ENCODE data around the gene PRDM15. TPM values are rescaled to one million over a fixed set of nuclear protein-coding genes. Genes with fewer than 3 reads are reported as not detected.

Gene PRDM15
- total and polyA plus RNA-seq, 7 donors: 1.2 to 6.9 (median 4.6) TPM

- TF ChIP-seq, protein P1, sequence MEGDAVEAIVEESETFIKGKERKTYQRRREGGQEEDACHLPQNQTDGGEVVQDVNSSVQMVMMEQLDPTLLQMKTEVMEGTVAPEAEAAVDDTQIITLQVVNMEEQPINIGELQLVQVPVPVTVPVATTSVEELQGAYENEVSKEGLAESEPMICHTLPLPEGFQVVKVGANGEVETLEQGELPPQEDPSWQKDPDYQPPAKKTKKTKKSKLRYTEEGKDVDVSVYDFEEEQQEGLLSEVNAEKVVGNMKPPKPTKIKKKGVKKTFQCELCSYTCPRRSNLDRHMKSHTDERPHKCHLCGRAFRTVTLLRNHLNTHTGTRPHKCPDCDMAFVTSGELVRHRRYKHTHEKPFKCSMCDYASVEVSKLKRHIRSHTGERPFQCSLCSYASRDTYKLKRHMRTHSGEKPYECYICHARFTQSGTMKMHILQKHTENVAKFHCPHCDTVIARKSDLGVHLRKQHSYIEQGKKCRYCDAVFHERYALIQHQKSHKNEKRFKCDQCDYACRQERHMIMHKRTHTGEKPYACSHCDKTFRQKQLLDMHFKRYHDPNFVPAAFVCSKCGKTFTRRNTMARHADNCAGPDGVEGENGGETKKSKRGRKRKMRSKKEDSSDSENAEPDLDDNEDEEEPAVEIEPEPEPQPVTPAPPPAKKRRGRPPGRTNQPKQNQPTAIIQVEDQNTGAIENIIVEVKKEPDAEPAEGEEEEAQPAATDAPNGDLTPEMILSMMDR (IDR thresholded peaks at IDR 0.05): no peak
- TF ChIP-seq POLR2AphosphoS5 (IDR thresholded peaks at IDR 0.05) (no peak), EP300 (IDR thresholded peaks at IDR 0.05) (no peak)
- H3K36me3 ChIP-seq: peaks cover 4 to 32% (median 11%) of the 10 kb centered on the region in 4 donors
- no peak overlapping the region for H3K27ac ChIP-seq
- intact Hi-C loops (cut with DNase I): no loop called here
- no peak overlapping the region for H3K4me3 ChIP-seq
- H3K9me3 ChIP-seq: no peaks in the 10 kb centered on the region
- no peak for DNase-seq
- WGBS, 2 donors: 95 to 98% methylated on average over 4 of the region's 4 CpGs
- peaks cover 0 to 17% (median 9%) of the 10 kb centered on the region in 4 donors for H3K4me1 ChIP-seq
- no peaks in the 10 kb centered on the region for H3K27me3 ChIP-seq
Observed at GRCh38 chr21:41805643-41806042, 73.5 kb downstream of the PRDM15 start.

GRCh38 chr21:41805038-41805437 is 74.1 kb downstream of the PRDM15 start:
- Histone ChIP-seq H3K4me1 (peaks cover 0 to 17% (median 9%) of the 10 kb centered on the region in 4 donors), H3K36me3 (peaks cover 4 to 32% (median 12%) of the 10 kb centered on the region in 4 donors), H3K27ac (no peak overlapping the region), H3K27me3 (no peaks in the 10 kb centered on the region), H3K9me3 (no peaks in the 10 kb centered on the region), H3K4me3 (no peak overlapping the region)
- intact Hi-C loops (cut with DNase I): no loop called here
- WGBS, 2 donors: 87 to 90% methylated on average over 10 of the region's 10 CpGs
- TF ChIP-seq EP300 (IDR thresholded peaks at IDR 0.05) (no peak), POLR2A (IDR thresholded peaks at IDR 0.05) (no peak), POLR2AphosphoS5 (IDR thresholded peaks at IDR 0.05) (no peak)
- TF ChIP-seq, protein P1 (IDR thresholded peaks at IDR 0.05): no peak
- DNase-seq: no peak

- 97 to 98% methylated on average over 10 of the region's 10 CpGs for WGBS, 2 donors
- TF ChIP-seq POLR2AphosphoS5 (IDR thresholded peaks at IDR 0.05): no peak
- no peak for TF ChIP-seq POLR2A (IDR thresholded peaks at IDR 0.05)
- Histone ChIP-seq H3K27ac (no peak overlapping the region), H3K4me3 (no peak overlapping the region), H3K9me3 (no peaks in the 10 kb centered on the region), H3K27me3 (no peaks in the 10 kb centered on the region), H3K4me1 (peaks cover 0 to 17% (median 9%) of the 10 kb centered on the region in 4 donors), H3K36me3 (peaks cover 4 to 33% (median 10%) of the 10 kb centered on the region in 4 donors)
- intact Hi-C loops (cut with DNase I): no loop called here
- no peak for DNase-seq
Observed at GRCh38 chr21:41804381-41804780, 74.8 kb downstream of the PRDM15 start.

DNA sequence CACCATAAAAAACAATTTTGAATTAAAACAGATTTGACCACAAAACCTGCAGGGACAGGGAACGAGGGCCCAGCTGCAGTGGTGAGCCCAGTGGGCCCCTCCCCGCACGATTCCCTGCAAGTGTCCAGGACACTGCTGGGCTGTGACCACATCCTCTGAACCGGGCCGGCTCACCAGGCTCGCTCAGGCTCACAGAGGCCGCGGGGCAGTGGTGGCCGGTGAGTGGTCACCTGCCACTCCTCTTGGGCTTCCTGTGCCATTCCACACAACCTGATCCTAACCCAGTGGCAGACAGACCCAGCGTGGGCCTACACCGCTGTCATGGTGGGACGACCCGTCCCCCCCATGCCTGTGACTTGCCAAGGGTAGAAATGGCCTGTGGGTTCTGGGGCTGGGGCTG is 75.8 kb downstream of the PRDM15 start:
- no peaks in the 10 kb centered on the region for H3K27me3 ChIP-seq
- intact Hi-C loops (cut with DNase I): no loop called here
- H3K36me3 ChIP-seq: peaks cover 4 to 34% (median 10%) of the 10 kb centered on the region in 4 donors
- DNase-seq: no peak
- peak overlapping the region in 1 of 4 donors; percentile 9 for H3K4me3 ChIP-seq
- H3K27ac ChIP-seq: no peak overlapping the region
- H3K9me3 ChIP-seq: no peaks in the 10 kb centered on the region
- whole genome bisulfite sequencing, 2 donors: 85 to 88% methylated on average over 13 of the region's 13 CpGs
- TF ChIP-seq EP300 (IDR thresholded peaks at IDR 0.05) (no peak), POLR2AphosphoS5 (IDR thresholded peaks at IDR 0.05) (no peak), POLR2A (IDR thresholded peaks at IDR 0.05) (no peak)
- TF ChIP-seq, protein P1 (IDR thresholded peaks at IDR 0.05): no peak
- H3K4me1 ChIP-seq: peaks cover 0 to 17% (median 9%) of the 10 kb centered on the region in 4 donors

- TF ChIP-seq, protein P1 (IDR thresholded peaks at IDR 0.05): no peak
- TF ChIP-seq EP300 (IDR thresholded peaks at IDR 0.05): no peak
- no peak for TF ChIP-seq POLR2A (IDR thresholded peaks at IDR 0.05)
- no peak for TF ChIP-seq POLR2AphosphoS5 (IDR thresholded peaks at IDR 0.05)
- Histone ChIP-seq H3K4me3 (peak overlapping the region in 3 of 4 donors; percentile 3 to 9 (median 4)), H3K27ac (peak overlapping the region in 2 of 4 donors; percentile 19 to 40), H3K36me3 (peaks cover 4 to 30% (median 10%) of the 10 kb centered on the region in 4 donors), H3K4me1 (peaks cover 0 to 17% (median 9%) of the 10 kb centered on the region in 4 donors), H3K27me3 (no peaks in the 10 kb centered on the region), H3K9me3 (no peaks in the 10 kb centered on the region)
- peak; percentile 91 for DNase-seq
- WGBS, 2 donors: 76 to 83% methylated on average over 19 of the region's 19 CpGs
- intact Hi-C loops (cut with DNase I): no loop called here
Observed at GRCh38 chr21:41802684-41803083, 76.5 kb downstream of the PRDM15 start.
